H7 (cell line): ENCODE measurements around the gene ZKSCAN3. TPM values are rescaled to one million over a fixed set of nuclear protein-coding genes. Genes with fewer than 3 reads are reported as not detected.
A peak's percentile ranks its signal among the peaks of the same experiment; 100 is the strongest.
"Not testable (repeated sequence)": the region's sequence is repeated elsewhere in the genome, so short reads cannot be mapped to it uniquely, and the experiment has no call there.

ENCODE experiments used
- DNase-seq: peaks from one replicate; pipeline ENCODE4 v3.0.0; 2012
- H3K27me3 ChIP-seq: 2 replicates; pipeline ENCODE4 v1.6.0; 2011; ENCODE audit warnings: mild to moderate bottlenecking, low read length; ENCODE audit not compliant: control insufficient read depth, insufficient read depth
- H3K36me3 ChIP-seq: replicated peaks from 2 replicates; pipeline ENCODE4 v1.5.1; 2011; ENCODE audit warnings: low read length; ENCODE audit not compliant: control insufficient read depth, insufficient read depth
- H3K4me3 ChIP-seq: 2 replicates; pipeline ENCODE4 v1.5.1; 2011; ENCODE audit warnings: low read depth, mild to moderate bottlenecking, control low read depth, low read length, moderate library complexity; ENCODE audit not compliant: insufficient read depth
- total RNA-seq: library from RNA; depleted of rRNA; stranded (reverse); fragments of >200 nt; shearing (Covaris generic); gene quantifications from 2 replicates; pipeline ENCODE4 v1.2.3, GENCODE V29; 2014

ZKSCAN3 gene
- total RNA-seq, 1 experiment from 2014 or later, result 6.5 TPM

- no peaks in the 10 kb centered on the region for H3K27me3 ChIP-seq
- no peak for DNase-seq
- peaks cover 5% of the 10 kb centered on the region for H3K36me3 ChIP-seq
- no peak overlapping the region for H3K4me3 ChIP-seq
These were observed 28.9 kb downstream of the ZKSCAN3 start for GRCh38 chr6:28378644-28379043.

DNA sequence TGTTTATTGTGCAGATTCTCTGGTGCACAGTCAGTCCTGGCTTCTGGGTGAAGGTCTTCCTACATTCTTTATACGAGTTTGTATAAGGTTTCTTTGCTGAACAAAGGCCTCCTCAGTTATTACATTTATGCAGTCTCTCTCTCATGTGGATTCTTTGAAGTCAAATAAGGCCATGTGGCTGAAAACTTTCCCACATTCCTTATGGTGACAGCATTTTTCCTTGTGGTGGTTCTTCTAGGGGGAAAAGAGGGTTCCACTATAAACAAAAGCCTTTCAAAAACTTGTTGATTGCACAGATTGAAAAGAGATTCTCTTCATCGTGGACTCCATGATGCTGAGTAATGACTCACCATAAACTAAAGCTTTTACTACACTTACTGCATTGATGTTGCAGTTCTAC, 30.6 kb downstream of the ZKSCAN3 start:
- H3K36me3 ChIP-seq, result peaks cover 5% of the 10 kb centered on the region
- no peaks in the 10 kb centered on the region for H3K27me3 ChIP-seq
- no peak for DNase-seq
- no peak overlapping the region for H3K4me3 ChIP-seq

DNA sequence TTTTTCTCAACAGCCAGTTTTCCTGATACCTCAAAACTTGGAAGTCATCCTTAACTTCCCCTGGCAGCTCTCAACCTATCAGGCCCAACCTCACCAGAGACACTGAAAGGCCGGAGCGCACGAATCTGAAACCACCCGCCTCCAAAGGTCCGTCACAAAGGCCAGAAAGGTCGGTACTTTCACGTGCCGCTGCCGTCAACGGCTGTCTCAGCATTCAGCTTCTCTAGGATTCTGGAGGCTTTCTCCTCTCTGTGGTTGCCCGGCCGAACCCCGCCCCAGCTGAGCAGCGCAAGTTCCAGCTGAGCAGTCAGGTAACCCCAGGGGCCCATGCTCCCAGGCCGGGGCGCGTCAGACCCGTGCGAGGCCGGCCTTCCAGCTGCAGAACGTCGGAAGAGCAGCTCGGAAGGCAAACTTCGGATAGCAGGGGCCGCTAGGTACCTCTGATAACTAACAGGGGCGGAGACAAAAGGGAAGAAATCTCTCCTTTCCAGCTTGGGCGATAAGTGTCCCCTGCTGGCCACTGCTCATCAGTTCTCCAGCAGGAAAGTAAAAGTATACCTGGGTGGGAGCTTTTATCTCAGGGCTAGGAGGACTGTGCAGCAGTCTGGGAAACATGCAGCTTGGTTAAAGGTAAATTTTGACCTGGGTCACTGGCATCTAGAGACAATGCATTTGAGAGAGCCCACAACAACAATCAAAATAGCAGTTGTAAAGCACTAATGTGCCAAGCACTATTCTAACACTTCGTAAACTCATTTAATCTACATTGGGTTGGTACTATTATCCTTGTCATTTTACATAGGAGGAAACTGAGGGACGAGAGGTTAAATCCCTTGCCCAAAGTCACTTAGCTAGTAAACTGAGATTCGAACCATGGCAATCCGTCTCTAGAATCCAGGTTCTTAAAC, 33.7 kb downstream of the ZKSCAN3 start:
- Histone ChIP-seq H3K36me3 (peaks cover 7% of the 10 kb centered on the region), H3K27me3 (no peaks in the 10 kb centered on the region), H3K4me3 (peak overlapping the region; percentile 46)
- peak; percentile 84 for DNase-seq

- Histone ChIP-seq H3K27me3 (no peaks in the 10 kb centered on the region), H3K4me3 (no peak overlapping the region), H3K36me3 (peaks cover 9% of the 10 kb centered on the region)
- DNase-seq, result no peak
These were observed 34.4 kb downstream of the ZKSCAN3 start for GRCh38 chr6:28384143-28384533.

GRCh38 chr6:28390688-28391087, 40.9 kb downstream of the ZKSCAN3 start:
- H3K36me3 ChIP-seq, result peaks cover 16% of the 10 kb centered on the region
- no peak for DNase-seq
- H3K27me3 ChIP-seq, result no peaks in the 10 kb centered on the region
- no peak overlapping the region for H3K4me3 ChIP-seq

GRCh38 chr6:28393912-28394662, 44.3 kb downstream of the ZKSCAN3 start:
- Histone ChIP-seq H3K27me3 (no peaks in the 10 kb centered on the region), H3K4me3 (no peak overlapping the region), H3K36me3 (peaks cover 16% of the 10 kb centered on the region)
- DNase-seq, result no peak

DNA sequence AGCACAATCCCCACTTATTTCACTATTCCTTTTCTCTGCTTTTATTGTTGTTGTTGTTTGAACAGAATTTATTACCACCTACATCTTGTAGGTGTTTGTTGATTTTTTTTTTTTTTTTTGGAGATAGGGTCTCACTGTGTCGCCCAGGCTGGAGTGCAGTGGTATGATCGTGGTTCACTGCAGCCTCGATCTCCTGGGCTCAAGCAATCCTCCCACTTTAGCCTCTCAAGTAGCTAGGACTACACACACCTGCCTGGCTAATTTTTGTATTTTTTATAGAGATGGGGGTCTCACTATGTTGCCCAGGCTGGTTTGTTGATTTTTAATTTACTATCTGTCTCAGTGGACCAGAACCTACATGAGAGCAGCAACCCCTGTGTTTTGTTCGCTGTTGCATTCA, 46.2 kb downstream of the ZKSCAN3 start:
- peaks cover 10% of the 10 kb centered on the region for H3K36me3 ChIP-seq
- H3K27me3 ChIP-seq, result no peaks in the 10 kb centered on the region
- no peak overlapping the region for H3K4me3 ChIP-seq
- no peak for DNase-seq

GRCh38 chr6:28399350-28400121, 49.8 kb downstream of the ZKSCAN3 start, which contains the start of gene ZSCAN12:
TSS of gene ZSCAN12 (minus strand) at chr6:28399747. CDS start at chr6:28398405, 1,342 bp downstream.
- peak; percentile 73 for DNase-seq
- H3K4me3 ChIP-seq, result peak within 1 kb of the TSS; percentile 90
- peaks cover 3% of the 10 kb centered on the region for H3K36me3 ChIP-seq
- peaks cover 7% of the 10 kb centered on the region for H3K27me3 ChIP-seq

- peak overlapping the region; percentile 90 for H3K4me3 ChIP-seq
These were observed 50.3 kb downstream of the ZKSCAN3 start for GRCh38 chr6:28400122-28400451.

GRCh38 chr6:28401172-28401571, 51.4 kb downstream of the ZKSCAN3 start:
- Histone ChIP-seq H3K27me3 (peaks cover 7% of the 10 kb centered on the region), H3K36me3 (peaks cover 3% of the 10 kb centered on the region), H3K4me3 (no peak overlapping the region)
- no peak for DNase-seq

More at GRCh38 chr6:28400122-28400451, 50.3 kb downstream of the ZKSCAN3 start:
- H3K36me3 ChIP-seq, result peaks cover 3% of the 10 kb centered on the region
- H3K27me3 ChIP-seq, result peaks cover 7% of the 10 kb centered on the region
- DNase-seq, result no peak

- peaks cover 3% of the 10 kb centered on the region; the same call in 1 of the 2 replicates for H3K36me3 ChIP-seq
- peaks cover 7% of the 10 kb centered on the region for H3K27me3 ChIP-seq
- no peak for DNase-seq
- H3K4me3 ChIP-seq, result no peak overlapping the region
These were observed 52.5 kb downstream of the ZKSCAN3 start for GRCh38 chr6:28402197-28402596.

GRCh38 chr6:28403923-28404322, 54.2 kb downstream of the ZKSCAN3 start:
- not testable (repeated sequence) for H3K4me3 ChIP-seq, H3K27me3 ChIP-seq, H3K36me3 ChIP-seq, DNase-seq

DNA sequence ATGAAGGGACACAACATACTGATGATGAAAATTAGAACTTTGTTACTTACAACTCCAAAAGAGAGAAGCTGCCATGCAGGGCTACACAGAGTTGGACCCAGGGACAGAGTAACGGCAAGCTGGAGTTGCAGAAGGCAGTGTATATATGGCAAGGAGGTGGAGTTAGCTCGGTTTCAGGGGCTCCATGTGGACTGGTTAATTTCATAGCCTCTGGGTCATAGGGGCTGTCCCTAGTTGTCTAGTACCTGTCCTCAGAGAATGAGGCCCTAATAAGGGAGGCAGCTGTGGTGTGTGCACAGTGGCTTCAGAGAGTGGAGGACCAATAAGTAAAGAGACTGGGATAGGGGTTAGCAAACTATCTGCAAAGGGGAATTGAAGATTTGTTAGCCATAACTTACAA, 57.7 kb downstream of the ZKSCAN3 start:
- DNase-seq, result no peak
- H3K27me3 ChIP-seq, result peaks cover 4% of the 10 kb centered on the region
- H3K36me3 ChIP-seq, result no peaks in the 10 kb centered on the region
- no peak overlapping the region for H3K4me3 ChIP-seq

GRCh38 chr6:28408076-28408802, 58.5 kb downstream of the ZKSCAN3 start:
- Histone ChIP-seq H3K27me3 (no peaks in the 10 kb centered on the region; the same call in 1 of the 2 replicates), H3K4me3 (no peak overlapping the region), H3K36me3 (no peaks in the 10 kb centered on the region)
- no peak for DNase-seq
